ENCODE data around the gene HAUS5.

- TF ChIP-seq CREB5 (CRISPR knock-in tag; IDR thresholded peaks at IDR 0.05; ENCODE audit: low read depth) (no peak), ZFP3 (CRISPR knock-in tag; IDR thresholded peaks at IDR 0.05) (no peak)
Measured at GRCh38 chr19:35673121-35673804, 60.7 kb downstream of the HAUS5 start.

All from SK-N-SH treated with all-trans-retinoic acid at 6 μM for 48 hours (cell line).